ENCODE measurements around the gene DEPP1.

Gene DEPP1

DNA sequence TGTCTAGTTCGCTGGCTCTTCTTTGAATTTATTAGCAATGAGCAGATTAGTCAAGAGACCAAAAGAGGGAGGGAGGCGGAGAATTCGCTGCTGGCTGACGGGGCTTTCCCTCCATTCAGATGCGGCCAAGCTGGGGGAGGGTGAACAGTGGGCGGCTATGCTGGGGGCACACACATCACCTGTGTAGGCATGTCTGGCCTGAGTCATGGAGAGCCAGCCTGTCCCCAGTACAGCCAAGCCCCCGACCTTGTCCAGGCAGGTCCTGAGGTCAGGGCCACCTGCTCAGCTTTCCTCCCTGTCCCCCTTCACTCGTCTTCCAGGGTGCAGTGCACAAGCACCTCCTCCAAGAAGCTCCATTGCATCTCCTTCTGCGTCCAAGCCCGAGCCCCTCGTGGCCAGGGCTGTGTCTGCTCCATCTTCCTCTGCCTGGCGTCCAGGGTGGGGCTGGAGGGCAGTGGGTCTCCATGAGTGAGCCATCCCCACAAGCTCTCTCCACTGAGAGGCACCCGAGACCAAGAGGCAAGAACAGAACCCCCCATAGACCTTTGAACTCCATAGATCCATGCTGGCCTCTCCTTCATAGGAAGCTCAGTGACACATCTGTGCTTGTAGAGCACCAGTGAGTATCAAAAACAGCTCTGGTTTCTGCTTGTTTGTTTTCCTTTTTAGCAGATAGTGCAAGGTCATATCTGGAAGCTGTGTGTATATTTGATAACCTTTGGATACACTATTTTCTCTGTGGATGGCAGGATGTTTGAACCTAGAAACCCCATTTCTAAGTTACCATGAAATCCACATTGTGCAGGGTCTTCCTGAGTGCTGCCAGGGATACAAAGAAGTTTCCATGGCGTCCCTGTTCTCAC lies 1.9 kb upstream of the DEPP1 start:
- no peak for DNase-seq (ENCODE audit: low read depth in 2 of 2, low spot score in 1 of 2)

GRCh38 chr10:44979281-44980191 lies 927 bp upstream of the DEPP1 start:
- DNase-seq (ENCODE audit: low read depth in 2 of 2, low spot score in 1 of 2), result no peak

- no peak for DNase-seq (ENCODE audit: low read depth in 2 of 2, low spot score in 1 of 2)
Measured at GRCh38 chr10:44978213-44978569, 418 bp downstream of the DEPP1 start.

GRCh38 chr10:44977287-44978212 lies 1.1 kb downstream of the DEPP1 start:
- DNase-seq (ENCODE audit: low read depth in 2 of 2, low spot score in 1 of 2), result no peak

GRCh38 chr10:44976352-44977198 lies 2.0 kb downstream of the DEPP1 start:
- DNase-seq (ENCODE audit: low read depth in 2 of 2, low spot score in 1 of 2), result no peak

DNA sequence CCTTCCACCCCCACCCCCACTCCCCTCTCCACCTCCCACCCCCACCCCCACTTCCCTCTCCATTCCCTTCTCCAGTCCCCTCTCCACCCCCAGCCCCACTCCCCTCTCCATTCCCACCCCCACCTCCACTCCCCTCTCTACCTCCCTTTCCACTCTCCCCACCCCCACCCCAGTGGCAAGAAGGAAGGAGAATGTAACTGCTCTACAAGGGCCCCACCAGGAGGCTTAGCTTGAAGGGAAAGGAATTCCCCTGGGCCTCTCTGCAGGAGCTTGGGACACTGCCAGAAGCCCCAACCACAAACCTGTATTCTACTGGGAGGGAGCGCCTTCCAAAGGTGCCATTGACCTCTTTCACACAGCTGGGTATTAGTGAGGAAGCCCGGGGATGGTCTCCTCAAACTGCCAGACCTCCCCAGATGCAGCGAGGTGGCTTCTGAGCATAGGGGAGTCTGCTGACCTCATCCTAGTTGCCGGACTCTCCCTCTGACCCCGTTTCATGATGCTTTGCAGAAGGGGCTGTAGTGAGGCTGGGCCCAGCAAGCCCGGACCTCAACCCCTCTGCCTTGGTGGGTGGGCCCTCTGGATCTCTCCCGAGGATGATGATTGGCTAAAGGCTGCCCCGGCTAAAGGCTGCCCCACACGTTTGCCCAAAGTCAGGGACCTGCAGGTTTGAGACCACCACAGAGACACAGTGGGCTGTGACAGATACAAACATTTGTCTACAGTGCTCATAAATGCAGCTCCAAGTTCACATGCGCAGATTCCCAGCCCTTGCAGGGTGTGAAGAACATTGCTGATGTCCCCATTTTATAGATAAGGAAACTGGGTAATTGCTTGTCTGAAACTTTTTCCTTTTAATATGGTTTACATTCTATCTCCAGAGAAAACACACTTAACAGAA lies 2.9 kb downstream of the DEPP1 start:
- no peak for DNase-seq (ENCODE audit: low read depth in 2 of 2, low spot score in 1 of 2)

DNA sequence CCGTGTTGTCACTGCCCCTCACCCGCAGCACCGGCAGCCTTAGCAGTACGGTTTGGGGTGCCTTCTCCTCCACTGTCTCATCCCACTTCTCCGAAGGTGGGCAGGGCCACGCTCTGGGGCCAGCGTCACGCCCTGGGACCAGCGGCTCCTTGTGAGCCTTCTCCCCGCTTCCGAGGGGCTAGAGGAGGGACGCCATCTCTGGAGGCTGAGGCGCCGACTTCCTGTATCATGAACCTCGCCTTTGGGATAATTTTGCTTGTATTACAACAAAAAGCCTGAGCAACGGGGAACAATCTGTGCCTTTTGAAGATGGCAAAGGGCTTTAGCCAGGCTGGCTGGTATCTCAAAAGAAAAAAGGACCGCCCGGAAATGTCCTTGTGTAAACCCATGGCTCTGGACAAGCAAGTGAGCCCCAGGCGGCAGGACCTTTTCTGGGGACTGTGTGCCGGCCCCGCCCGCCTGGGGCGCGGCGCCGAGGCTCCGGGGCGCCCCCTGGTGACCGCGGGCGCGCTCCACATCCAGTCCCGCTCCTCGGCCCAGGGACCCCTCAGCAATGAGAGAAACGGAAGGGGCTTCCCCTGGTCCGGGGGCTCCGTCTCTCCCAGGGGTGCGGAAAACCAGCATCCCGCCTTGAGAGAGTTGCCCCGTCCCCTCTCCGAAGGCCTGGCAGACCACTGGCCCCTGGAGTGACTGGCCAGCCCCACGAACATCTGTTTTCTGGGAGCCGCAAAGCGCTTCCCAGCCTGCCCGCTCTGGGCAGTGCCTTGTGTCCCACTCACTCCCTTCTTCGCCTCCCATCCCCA lies 3.8 kb downstream of the DEPP1 start:
- DNase-seq (ENCODE audit: low read depth in 2 of 2, low spot score in 1 of 2), result peak in 1 of 2 donors; percentile 25

DNA sequence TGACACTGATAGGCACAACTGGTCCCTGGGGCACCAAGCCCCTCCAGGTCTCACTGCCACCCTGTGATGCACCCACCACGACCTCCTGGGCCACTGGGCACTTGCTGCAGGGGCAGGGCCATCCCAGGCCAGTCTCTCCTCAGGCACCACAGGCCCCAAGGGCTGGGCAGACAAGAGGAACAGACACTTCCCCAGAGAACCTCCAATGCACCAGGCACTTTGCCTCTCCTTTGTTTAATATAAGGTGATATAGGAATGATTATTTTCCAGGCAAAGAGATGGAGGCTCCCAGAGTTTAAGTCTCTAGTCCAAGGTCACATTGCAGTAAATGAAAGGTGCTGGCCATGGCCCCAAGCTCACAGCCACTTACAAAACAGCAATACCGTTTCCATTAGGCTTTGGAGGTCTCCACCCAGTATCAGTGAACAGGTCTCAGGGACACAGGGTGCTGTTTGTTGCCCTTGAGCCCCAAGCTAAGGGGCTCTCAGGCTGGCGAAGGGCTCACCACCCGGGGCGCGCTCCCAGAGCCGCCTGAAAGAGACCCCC lies 4.5 kb downstream of the DEPP1 start:
- DNase-seq (ENCODE audit: low read depth in 2 of 2, low spot score in 1 of 2), result no peak

GRCh38 chr10:44973323-44974081 lies 5.1 kb downstream of the DEPP1 start:
- DNase-seq (ENCODE audit: low read depth in 2 of 2, low spot score in 1 of 2), result no peak

- no peak for DNase-seq (ENCODE audit: low read depth in 2 of 2, low spot score in 1 of 2)
Measured at GRCh38 chr10:44972874-44973306, 5.7 kb downstream of the DEPP1 start.

DNA sequence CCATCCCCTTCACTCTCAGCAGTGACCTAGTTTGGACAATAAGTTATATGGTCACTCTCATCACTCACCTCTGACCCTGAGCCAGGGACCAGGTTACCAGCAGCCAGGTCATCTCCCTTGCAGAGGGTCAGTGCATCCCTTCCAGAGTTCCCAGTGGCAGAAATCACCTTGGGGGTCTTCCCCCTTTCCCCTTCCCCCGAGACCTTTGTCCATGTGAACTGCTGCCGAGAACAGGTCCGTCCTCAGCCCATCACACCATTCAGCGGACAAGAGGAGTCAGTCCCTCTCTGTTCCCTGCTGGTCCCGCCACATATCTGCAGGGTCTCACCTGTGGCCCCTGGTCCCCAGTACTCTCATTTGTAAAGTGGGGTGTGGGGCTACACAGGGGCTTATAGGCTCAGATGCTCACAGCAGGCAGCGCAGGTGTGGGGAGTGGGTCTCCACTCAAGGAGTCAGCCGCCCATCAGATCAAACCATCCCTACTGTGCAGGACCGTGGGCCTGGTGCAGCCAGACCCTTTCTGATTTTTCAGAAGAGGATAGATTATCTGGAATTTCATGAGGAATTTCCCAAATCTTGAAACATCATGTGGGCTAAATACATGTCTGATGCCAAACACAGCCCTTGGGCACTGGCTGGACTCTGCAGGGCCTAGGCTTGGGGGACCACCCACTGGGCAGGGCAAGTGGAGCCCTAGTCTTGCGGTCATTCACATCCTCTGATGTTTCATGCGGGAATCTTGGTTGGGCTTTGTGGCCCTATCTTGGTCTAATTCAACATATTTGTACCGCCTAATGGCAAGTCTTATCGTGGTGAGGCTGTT lies 6.5 kb downstream of the DEPP1 start:
- DNase-seq (ENCODE audit: low read depth in 2 of 2, low spot score in 1 of 2), result no peak

DNA sequence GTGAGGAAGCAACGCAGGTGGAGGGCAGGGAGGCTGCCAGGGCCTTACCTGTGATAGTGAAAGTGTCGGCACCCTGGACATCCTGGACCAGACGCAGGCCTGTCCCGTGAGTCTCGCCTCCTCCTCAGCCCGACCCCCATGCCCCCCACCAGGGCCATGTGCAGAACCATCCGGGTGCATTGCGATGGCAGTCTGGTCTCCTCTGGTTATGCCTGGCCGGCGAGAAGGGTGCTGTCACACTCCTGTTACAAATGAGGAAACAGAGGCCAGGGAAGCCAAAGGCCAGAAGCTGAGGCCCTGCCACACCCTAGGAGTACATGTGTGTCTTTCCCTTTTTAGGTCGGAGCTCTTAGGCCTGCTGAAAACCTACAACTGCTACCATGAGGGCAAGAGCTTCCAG lies 7.2 kb downstream of the DEPP1 start:
- no peak for DNase-seq (ENCODE audit: low read depth in 2 of 2, low spot score in 1 of 2)

GRCh38 chr10:44970812-44971395 lies 7.7 kb downstream of the DEPP1 start:
- no peak for DNase-seq (ENCODE audit: low read depth in 2 of 2, low spot score in 1 of 2)

DNA sequence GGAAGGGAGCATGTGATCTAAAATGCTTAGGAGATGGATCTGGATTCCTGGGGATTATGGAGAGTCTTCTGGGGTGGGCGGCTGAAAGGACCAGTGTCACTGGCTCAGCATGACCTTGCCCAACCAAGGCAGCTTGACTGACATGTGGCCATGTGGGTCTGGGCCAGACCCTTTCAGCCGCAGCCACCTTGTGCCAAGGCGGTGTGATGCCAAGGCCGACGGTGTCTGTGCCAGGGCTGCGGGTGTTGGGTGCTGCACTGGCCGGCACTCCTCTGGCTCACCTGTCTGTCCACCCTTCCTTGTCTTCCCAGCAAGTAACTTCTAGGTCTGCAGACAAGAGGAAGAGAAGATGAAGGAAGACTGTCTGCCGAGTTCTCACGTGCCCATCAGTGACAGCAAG lies 8.8 kb downstream of the DEPP1 start:
- DNase-seq (ENCODE audit: low read depth in 2 of 2, low spot score in 1 of 2), result no peak

- no peak for DNase-seq (ENCODE audit: low read depth in 2 of 2, low spot score in 1 of 2)
Measured at GRCh38 chr10:44968500-44969400, 9.9 kb downstream of the DEPP1 start.
